Stimulated activated CD4-positive, alpha-beta T cell treated with anti-CD3 and anti-CD28 coated beads, Interleukin-12 subunit alpha, Interleukin-12 subunit beta, amount 100 ng/mL, for 48 hours (primary cell): ENCODE data around the gene KRTAP12-4.
"Not testable (repeated sequence)": the region's sequence is repeated elsewhere in the genome, so short reads cannot be mapped to it uniquely, and the experiment has no call there.

Experiments
- DNase-seq, 3 donors: peaks; one replicate each; pipeline ENCODE4 v3.0.0-alpha.2; 2020; ENCODE audit warnings: low read depth in 2 of 3, low spot score in 1 of 3

The KRTAP12-4 gene

GRCh38 chr21:44613386-44614155 lies 40.9 kb downstream of the KRTAP12-4 start:
- no peak for DNase-seq

GRCh38 chr21:44612669-44613229 lies 41.7 kb downstream of the KRTAP12-4 start:
- no peak for DNase-seq

- DNase-seq = no peak
Measured at GRCh38 chr21:44612029-44612486, 42.4 kb downstream of the KRTAP12-4 start, which contains the start of gene KRTAP10-8. Gene KRTAP10-8 (plus strand): TSS chr21:44612079. CDS start chr21:44612101, 22 bp downstream.

- DNase-seq = no peak
Measured at GRCh38 chr21:44611551-44611950, 42.9 kb downstream of the KRTAP12-4 start.

GRCh38 chr21:44610157-44610843 lies 44.2 kb downstream of the KRTAP12-4 start:
- not testable (repeated sequence) for DNase-seq

GRCh38 chr21:44609193-44609592 lies 45.3 kb downstream of the KRTAP12-4 start:
- DNase-seq = no peak

- no peak for DNase-seq
Measured at GRCh38 chr21:44606495-44606894, 48.0 kb downstream of the KRTAP12-4 start.
